CD4-positive, alpha-beta T cell treated with Interleukin-4 for 1 hour (primary cell): ENCODE measurements around the gene C2CD4C.
A peak's percentile ranks its signal among the peaks of the same experiment; 100 is the strongest.
"Not testable (repeated sequence)": the region's sequence is repeated elsewhere in the genome, so short reads cannot be mapped to it uniquely, and the experiment has no call there.

Experiments
- DNase-seq, 2 donors: peaks; one replicate each; pipeline ENCODE4 v3.0.0-alpha.2; 2020 to 2022

Gene C2CD4C

DNA sequence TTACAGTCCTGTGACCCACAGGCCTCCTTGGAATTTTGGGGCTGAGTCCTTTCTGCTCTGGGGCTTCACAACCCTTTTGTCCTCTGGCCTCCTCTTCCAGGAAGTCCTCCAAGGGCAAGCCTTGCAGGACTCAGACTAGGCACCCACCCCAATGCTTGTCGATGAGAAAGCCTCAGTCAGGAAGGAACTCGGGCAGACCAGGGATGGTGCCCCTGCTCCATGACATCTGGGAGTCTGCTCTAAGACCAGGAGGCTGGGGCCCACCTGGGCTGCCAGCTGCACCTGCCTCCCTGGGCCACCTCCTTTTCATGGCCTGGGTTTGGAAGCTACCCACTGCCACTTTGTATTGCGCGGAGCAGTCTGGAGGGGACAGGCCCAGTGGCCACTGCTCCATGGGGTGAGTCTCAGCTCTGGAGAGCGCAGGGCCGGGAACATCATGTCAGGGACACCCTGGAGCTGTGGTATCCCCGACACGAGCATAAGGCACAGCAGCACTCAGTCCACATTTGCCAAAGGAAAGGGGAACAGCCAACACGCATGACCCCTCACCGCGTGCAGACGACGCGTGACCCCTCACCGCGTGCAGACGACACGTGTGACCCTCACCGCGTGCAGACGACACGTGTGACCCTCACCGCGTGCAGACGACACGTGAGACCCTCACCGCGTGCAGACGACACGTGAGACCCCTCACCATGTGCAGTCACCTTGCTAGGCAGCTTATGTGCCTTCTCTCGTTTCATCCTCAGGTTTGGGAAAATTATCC is 10.8 kb downstream of the C2CD4C start:
- no peak for DNase-seq

DNA sequence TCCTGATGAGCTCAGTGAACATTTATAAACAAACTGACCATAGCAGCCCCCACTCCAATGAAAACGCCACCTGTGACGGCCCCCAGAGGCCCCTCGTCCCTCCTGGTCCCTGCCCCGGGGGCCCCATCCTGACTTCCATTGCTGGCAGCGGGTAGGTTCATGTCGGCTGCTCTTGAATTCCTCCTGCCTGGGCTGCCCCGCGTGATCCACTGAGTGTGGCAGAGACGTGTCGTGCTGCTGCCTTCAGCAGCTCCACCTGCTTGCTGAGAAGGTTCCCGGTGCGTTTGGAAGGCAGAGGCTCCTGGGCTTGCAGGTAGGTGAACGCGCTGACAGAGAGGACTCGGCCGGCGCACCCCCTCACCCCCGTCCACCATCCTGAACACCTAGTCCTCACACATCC is 11.6 kb downstream of the C2CD4C start:
- DNase-seq: no peak

DNA sequence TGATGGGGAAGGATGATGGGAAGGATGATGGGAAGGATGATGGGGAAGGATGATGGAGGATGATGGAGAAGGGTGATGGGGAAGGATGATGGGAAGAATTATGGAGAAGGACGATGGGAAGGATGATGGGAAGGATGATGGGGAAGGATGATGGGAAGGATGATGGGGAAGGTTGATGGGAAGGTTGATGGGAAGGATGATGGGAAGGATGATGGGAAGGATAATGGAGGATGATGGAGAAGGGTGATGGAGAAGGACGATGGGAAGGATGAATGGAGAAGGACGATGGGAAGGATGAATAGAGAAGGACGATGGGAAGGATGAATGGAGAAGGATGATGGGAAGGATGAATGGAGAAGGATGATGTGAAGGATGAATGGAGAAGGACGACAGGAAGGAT is 13.5 kb downstream of the C2CD4C start:
- DNase-seq: no peak

DNA sequence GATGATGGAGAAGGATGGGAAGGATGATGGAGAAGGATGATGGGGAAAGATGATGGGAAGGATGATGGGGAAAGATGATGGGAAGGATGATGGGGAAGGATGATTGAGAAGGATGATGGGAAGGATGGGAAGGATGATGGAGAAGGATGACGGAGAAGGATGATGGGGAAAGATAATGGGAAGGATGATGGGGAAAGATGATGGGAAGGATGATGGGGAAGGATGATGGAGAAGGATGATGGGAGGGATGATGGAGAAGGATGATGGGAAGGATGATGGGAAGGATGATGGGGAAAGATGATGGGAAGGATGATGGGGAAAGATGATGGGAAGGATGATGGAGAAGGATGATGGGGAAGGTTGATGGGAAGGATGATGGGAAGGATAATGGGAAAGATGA is 14.1 kb downstream of the C2CD4C start:
- not testable (repeated sequence) for DNase-seq

DNA sequence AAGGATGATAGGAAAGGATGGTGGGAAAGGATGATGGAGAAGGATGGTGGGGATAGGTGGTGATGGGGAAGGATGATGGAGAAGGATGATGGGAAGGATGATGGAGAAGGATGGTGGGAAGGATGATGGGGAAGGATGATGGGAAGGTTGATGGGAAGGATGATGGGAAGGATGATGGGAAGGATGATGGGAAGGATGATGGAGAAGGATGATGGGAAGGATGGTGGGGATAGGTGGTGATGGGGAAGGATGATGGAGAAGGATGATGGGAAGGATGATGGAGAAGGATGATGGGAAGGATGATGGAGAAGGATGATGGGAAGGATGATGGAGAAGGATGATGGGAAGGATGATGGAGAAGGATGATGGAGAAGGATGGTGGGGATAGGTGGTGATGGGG is 15.4 kb downstream of the C2CD4C start:
- DNase-seq: not testable (repeated sequence)

DNA sequence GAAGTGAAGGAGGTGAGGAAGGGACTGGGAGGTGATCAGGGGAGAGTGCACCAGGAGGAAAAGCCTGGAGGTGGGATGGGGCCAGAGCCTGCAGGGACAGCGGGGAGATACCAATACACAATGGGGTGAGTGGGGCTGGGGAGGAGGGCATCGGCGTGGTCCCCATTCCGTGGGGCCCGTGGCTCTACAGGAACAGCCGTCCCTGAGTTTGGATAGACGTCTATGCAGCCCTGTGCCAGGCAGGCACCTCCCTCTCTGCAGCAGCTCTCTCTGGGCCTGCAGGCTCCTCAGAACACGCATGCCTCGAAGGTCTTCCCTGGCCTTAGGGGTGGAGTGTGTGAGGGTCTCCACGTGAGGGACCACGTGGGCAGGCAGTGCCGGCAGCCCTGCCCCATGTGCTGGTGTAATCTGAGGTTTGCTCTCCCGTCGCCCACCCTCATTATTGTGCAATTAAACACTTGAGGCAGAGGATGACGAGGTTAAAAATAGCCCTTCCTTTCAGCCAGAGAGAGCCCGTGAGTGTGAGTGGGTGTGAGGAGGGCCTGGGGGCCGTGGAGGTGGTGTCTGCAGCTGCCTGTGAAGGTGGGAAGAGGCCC is 16.5 kb downstream of the C2CD4C start:
- no peak for DNase-seq

DNA sequence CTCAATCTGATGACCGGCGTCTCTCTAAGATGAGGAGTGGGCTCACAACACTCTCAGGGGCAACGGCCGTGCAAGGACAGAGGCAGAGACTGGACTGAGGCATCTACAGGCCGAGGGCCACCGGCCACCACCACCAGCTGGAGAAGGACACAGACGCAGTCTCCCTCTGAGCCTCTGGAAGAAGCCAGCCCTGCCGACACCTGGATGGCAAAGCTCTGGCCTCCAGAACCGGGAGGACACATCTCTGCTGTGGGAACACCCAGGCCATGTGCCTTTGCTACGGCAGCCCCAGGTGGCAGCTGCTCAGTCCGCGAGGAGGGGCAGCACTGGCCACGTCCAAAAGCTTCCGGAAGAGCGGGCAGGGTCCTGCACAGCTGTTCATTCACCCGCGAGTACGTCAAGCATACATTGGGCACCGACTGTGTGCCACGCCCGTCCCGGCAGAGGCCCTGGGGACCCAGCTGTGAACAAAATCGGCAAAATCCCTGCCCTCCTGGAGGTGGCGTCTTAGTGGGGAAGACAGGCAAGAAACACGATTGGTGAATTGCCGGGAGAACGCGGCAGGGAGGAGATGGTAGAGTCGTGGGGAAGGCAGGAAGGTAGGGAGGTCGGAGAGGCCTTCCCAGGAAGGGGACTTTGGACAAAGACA is 17.1 kb downstream of the C2CD4C start:
- no peak for DNase-seq

DNA sequence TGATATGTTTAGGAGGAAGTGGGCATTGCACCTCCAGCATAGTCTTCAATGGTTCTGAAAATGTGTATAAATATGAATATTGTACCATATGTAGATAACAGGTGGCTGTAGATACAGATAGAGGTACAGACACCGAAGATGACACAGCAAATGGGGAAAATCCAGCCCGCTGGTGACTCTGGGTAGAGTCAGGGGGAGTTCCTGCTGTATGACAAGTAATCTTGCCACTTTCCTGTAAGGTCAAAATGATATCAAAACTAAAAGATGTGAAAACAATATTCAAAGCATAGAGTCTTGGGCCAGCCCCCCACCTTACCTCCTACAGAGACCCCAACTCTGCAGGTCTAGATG is 17.8 kb downstream of the C2CD4C start:
- DNase-seq: no peak

DNA sequence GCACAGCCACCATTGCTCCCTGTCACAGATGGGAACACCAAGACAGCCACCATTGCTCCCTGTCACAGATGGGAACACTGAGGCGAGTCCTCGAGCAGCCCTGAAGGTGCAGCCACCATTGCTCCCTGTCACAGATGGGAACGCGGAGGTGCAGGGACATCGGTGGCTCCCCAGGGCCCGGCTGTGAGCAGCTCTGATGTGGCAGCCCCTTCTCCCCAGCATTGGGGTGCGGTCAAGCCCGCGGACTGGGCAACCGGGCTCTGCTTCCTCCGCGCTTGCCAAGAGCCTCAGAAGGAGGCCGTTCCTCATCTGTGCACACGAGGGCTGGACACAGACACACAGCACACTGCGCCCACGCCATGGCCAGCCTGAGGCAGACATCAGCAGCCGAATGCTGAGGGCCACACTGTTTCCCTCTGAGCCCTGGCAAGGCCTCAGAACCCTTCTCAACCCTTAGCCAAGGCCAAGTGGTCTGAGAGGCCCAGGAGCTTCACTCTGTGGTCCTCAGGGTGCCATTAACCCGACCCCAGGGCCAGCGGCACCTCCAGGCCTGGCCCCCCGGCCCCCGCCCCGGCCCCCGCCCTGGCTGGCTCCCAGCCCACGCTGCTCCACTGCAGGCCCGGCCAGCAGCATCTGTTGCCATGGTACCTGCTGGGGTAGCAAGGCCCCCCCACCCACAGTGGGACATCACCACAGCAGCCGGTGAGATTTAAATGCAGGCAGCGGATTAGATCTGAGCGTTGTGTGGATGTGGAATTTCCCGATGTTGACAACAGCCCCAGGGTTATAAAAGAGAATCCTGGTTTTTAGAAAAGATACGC is 18.4 kb downstream of the C2CD4C start:
- DNase-seq: no peak

DNA sequence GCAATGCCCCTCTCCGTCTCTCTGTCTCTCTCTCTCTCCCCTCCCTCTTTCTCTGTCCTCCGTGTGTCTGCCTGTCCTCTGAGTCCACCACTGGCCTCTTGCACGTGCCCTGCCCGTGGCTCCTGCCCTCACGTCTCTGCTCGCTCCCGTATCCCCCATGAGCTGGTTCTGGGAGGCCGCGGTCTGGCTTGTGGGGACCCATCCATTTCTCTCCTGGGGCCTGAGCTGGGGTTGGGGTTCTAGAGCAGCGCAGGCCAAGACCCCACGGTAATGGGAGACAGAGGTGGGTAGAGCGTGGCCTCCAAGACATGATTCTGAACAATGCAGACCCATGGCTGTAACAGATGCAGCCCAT is 19.0 kb downstream of the C2CD4C start:
- no peak for DNase-seq

DNA sequence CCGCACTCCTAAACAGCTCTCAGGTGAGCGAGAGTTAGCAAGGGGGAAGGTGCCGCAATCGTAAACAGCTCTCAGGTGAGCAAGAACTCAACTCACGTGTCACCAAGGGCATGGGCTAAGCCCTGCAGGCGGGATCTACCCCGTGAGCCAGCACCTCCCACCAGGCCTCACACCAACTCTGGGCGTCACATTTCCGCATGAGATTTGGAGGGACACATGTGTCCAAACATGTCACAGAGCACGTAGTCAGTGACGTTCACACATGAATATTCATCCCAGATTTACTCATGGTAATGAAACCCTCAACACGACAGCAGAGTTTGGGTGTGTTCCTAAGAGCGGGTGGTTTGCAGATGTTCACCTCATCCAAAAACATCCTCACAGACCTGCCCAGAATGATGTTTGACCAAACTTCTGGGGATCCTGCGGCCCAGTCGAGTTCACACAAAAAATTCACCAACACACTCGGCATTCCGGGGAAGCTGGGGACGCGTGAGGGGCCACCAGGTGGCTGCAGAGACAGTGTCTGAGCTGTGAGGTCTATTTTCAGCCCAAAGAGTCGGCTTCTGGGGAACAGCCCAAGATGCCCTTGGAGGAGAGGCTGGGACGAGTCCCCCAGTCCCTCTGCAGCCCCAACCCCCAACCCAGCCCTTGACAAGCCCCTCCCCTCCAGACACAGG is 19.6 kb downstream of the C2CD4C start:
- DNase-seq: no peak

DNA sequence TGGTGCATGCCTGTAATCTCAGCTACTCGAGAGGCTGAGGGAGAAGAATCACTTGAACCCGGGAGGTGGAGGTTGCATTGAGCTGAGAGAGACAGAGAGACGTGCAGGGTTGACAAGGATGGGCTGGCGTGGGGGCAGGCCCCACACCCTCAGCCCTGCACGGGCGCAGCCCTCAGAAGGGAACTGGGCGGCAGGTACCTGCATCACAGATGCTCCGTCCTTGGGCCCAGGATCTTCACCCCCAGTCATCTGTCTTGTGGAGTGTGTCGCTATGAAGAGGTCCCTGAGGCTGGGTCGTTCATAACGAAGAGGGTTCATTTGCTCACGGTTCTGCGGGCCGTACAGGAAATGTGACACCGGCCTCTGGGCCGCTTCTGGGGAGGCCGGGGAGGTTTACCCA is 20.3 kb downstream of the C2CD4C start:
- no peak for DNase-seq

DNA sequence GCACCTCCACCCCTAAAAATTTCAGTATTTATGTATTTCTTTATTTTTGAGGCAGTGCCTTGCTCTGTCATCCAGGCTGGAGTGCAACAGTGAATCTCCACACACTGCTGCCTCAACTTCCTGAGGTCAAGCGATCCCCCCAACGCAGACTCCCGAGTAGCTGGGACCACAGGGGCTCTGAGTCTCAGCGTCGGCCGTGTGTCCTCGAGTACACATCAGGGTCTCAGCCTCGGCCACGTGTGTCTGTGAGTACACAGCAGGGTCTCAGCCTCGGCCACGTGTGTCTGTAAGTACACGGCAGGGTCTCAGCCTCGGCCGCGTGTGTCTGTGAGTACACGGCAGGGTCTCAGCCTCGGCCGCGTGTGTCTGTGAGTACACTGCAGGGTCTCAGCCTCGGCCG is 21.2 kb downstream of the C2CD4C start:
- DNase-seq: no peak

DNA sequence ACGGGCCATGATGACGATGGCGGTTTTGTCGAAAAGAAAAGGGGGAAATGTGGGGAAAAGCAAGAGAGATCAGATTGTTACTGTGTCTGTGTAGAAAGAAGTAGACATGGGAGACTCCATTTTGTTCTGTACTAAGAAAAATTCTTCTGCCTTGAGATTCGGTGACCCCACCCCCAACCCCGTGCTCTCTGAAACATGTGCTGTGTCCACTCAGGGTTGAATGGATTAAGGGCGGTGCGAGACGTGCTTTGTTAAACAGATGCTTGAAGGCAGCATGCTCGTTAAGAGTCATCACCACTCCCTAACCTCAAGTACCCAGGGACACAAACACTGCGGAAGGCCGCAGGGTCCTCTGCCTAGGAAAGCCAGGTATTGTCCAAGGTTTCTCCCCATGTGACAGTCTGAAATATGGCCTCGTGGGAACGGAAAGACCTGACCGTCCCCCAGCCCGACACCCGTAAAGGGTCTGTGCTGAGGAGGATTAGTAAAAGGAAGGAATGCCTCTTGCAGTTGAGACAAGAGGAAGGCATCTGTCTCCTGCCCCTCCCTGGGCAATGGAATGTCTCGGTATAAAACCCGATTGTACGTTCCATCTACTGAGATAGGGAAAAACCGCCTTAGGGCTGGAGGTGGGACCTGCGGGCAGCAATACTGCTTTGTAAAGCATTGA is 22.2 kb downstream of the C2CD4C start:
- DNase-seq: not testable (repeated sequence)

DNA sequence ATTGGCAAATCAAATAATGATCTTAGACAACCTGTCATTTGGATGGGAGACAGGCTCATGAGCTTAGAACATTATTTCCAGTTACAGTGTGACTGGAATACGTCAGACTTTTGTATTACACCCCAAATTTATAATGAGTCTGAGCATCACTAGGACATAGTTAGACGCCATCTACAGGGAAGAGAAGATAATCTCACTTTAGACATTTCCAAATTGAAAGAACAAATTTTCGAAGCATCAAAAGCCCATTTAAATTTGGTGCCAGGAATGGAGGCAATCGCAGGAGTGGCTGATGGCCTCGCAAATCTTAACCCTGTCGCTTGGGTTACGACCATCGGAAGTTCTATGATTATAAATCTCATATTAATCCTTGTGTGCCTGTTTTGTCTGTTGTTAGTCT is 22.8 kb downstream of the C2CD4C start:
- not testable (repeated sequence) for DNase-seq

DNA sequence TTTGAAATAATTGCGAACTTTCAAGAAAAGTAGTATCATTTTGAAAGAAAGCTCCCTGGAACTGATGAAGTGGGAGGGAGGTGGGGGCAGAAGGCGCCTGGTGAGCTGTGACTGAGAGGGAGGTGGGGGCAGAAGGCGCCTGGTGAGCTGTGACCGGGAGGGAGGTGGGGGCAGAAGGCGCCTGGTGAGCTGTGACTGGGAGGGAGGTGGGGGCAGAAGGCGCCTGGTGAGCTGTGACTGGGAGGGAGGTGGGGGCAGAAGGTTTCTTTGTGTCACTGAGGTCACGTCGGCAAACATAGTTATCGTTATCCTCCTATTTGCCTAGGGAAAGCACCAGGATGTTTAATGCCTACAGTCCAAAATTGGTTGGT is 24.2 kb downstream of the C2CD4C start:
- no peak for DNase-seq

DNA sequence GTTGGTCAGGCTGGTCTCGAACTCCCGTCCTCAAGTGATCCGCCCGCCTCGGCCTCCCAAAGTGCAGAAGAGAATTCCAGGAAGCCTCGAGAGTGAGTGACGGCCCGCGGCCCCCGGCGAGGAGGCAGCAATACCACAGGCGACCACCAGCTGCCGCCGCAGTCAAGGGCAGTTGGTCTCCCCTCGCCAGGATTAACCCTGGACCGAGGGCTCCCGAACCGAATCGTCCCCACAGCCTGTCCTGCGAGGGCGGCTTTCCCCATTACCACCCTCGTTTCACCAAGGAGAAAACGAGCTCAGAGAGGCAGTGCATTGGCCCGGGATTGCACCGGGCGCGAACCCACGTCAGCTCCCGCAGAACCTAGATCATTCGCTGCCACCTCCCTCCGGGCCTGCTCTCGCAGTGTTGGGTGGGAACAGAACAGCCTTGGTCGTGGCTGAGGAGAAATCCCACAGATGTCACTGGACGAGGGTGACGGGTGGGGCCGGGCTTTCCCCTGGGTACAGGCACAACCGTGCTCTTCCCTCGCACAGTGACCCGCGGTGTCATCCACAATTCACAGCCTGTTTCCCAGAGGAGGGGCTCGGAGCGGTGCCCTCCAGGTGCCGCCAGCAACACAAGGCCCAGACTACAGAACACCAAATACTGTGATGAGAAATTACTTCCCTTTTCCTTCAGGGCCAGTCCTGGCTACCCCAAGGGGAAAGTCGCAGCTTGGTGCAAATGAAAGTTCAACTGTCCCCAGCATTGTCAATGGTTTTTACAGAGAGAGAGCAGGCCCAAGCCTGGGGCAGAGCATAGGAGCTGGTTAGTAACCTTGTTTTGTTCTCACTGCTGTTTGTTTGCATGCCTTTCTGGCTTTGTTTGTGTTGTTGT is 24.8 kb downstream of the C2CD4C start:
- no peak for DNase-seq

DNA sequence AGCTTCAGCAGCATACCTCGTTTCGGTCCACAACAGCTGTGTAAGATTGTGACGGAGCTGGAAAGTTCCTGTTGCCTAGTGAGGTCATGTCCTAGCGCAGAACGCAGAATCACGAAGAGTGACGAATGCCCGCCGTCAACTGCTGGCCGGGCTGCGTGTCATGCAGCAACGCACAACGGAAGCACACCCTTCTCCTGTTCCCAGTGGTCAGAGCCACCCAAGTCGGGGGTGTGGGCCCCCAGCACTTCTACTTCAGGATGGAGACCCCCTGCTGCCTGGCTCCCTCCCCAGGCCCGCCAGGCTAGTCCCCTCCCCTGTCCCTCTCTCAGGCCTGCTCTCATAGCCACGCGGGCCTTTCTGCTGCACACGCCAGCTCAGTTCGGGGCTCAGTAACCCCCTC is 25.9 kb downstream of the C2CD4C start:
- no peak for DNase-seq

DNA sequence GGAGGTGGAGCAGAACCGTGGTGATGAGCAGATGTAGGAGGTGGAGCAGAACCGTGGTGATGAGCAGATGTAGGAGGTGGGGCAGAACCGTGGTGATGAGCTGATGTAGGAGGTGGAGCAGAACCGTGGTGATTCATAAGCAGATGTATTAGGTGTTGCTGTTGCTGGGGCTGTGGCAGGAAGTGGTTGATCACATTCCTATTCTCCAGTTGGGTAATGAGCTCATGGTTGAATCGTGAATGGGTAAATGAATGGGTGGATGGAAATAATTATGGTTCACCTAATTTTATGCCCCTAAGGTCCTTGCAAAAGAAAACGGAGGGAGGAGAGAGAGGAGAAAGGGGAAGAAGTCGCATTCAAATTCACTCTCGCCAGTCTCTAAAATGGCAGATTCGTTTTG is 26.4 kb downstream of the C2CD4C start:
- peak; percentile 46 to 66 for DNase-seq

DNA sequence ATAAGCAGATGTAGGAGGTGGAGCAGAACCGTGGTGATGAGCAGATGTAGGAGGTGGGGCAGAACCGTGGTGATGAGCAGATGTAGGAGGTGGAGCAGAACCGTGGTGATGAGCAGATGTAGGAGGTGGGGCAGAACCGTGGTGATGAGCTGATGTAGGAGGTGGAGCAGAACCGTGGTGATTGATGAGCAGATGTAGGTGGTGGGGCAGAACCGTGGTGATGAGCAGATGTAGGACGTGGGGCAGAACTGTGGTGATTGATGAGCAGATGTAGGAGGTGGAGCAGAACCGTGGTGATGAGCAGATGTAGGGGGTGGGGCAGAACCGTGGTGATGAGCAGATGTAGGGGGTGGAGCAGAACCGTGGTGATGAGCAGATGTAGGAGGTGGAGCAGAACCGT is 27.0 kb downstream of the C2CD4C start:
- not testable (repeated sequence) for DNase-seq

DNA sequence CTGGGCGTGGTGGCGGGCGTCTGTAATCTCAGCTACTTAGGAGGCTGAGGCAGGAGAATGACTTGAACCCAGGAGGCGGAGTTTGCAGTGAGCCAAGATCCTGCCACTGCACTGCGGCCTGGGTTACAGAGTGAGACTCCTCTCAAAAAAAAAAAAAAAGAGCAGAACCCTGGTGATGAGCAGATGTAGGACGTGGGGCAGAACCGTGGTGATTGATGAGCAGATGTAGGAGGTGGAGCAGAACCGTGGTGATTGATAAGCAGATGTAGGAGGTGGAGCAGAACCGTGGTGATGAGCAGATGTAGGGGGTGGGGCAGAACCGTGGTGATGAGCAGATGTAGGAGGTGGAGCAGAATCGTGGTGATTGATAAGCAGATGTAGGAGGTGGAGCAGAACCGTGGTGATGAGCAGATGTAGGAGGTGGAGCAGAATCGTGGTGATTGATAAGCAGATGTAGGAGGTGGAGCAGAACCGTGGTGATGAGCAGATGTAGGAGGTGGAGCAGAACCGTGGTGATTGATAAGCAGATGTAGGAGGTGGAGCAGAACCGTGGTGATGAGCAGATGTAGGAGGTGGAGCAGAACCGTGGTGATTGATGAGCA is 28.2 kb downstream of the C2CD4C start:
- DNase-seq: not testable (repeated sequence)
